D721Med (cell line): Measurements from ENCODE around the gene DUSP23.

Source experiments
- DNase-seq: peaks from one replicate; pipeline ENCODE4 v3.0.0; 2011; ENCODE audit warnings: low spot score; ENCODE audit not compliant: insufficient read length
- FAIRE-seq: peaks from 2 replicates; lab custom pipeline; 2011; peaks lifted over from hg19 to GRCh38; lab: Jason Lieb, UNC
- CTCF ChIP-seq: IDR thresholded peaks from 2 replicates; pipeline ENCODE4 v1.5.1; 2012; ENCODE audit warnings: mild to moderate bottlenecking, control low read depth; ENCODE audit not compliant: insufficient read depth; ENCODE audit errors: missing control alignments

Gene DUSP23

GRCh38 chr1:159750621-159751020 lies 30.1 kb upstream of the DUSP23 start:
- FAIRE-seq = no peak
- TF ChIP-seq CTCF = no peak

DNA sequence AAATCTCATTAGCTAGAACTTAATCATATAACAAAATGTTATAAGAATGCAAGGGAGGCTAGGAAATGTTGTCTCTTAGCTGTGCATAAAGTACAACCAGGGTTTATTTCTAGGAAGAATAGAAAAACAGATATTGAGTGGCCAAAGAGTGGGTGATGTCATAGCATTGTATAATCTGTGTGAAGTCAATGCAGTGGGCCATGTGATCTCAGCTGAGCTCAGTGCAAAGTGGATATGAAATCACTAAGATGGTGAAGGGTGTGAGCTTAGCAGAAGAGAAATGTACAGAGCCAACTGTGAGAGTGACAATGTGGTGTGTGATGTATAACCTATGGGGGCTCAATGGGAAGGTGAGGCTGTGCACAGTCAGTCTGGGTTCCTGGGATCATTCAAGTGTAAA lies 29.7 kb upstream of the DUSP23 start:
- DNase-seq = no peak
- TF ChIP-seq CTCF = no peak
- FAIRE-seq = no peak

More at GRCh38 chr1:159750621-159751020, 30.1 kb upstream of the DUSP23 start:
- no peak for DNase-seq

DNA sequence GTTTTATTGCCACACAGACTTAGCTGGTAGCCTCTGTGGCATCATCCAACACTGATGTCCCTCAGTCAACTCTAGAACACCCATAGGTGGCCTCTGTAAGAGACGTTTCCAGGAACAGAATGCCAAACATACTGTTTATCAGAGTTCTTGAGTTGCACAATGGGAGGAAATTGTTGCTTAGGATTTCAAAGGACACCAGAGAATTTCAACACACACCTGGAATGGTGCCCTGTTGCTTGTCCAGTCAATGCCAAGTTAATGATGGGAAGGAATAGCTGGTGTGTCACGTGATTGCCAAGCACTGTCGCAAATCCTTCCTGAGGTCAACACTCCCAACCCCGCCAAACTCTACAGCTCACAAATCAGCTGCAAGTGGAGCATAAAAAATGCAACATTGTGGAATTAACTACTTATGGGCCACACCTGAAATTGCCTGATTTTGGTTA lies 28.6 kb upstream of the DUSP23 start:
- DNase-seq (no peak), FAIRE-seq (no peak)
- no peak for TF ChIP-seq CTCF

- FAIRE-seq = no peak
- no peak for DNase-seq
- TF ChIP-seq CTCF = no peak
These were observed 27.4 kb upstream of the DUSP23 start for GRCh38 chr1:159753386-159753785.

- no peak for DNase-seq
- FAIRE-seq = no peak
- no peak for TF ChIP-seq CTCF
These were observed 25.2 kb upstream of the DUSP23 start for GRCh38 chr1:159755451-159756007.

DNA sequence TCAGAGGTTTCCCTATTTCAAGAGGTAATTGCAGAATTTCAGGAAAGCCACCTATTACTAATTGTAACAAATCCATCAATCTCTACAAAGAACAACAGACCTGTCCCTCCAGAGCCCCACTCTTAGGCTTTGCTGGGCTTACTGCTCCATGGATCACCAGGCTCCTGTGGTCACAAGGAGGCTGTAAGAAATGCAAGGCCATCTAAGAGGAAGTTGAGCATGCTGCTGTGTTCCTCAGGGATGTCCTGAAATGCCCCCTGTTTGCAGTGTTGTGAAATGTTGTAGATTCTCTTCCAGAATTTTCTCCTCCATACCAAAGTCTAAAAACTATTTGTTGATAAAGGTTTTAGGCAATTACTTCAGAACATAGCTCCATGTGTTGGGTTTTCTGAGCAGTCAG lies 24.4 kb upstream of the DUSP23 start:
- DNase-seq (no peak), FAIRE-seq (no peak)
- TF ChIP-seq CTCF = no peak

- no peak for TF ChIP-seq CTCF
- no peak for FAIRE-seq
- no peak for DNase-seq
These were observed 17.1 kb upstream of the DUSP23 start for GRCh38 chr1:159763686-159764085.
